Panc1 (cell line): ENCODE results near the gene CCT7. TPM values are rescaled to one million over a fixed set of nuclear protein-coding genes. Genes with fewer than 3 reads are reported as not detected.

Experiments used
- ATAC-seq: fragments of 200-7000 bp; cut with Tn5 transposase; 2 replicates; pipeline ENCODE4 v1.9.1; 2020; ENCODE audit warnings: mild to moderate bottlenecking, moderate library complexity
- BruUV-seq: library from RNA; stranded (reverse); fragments of 400-500 nt; replicated peaks from 2 replicates; lab custom pipeline; 2021; lab: Mats Ljungman, UMichigan
- CTCF ChIA-PET: fragments of 300-600 bp; sonication (Branson Sonifier 250); formaldehyde crosslinking; loops from one replicate; lab custom pipeline; 2022; ENCODE audit warnings: antibody characterized with exemption; lab: Charles Lee
- POLR2A ChIA-PET: fragments of 300-600 bp; sonication (Branson Sonifier 250); formaldehyde crosslinking; loops from one replicate; lab custom pipeline; 2022; ENCODE audit warnings: antibody characterized with exemption; lab: Charles Lee
- DNase-seq: peaks from one replicate; pipeline ENCODE4 v3.0.0-alpha.2; 2010; ENCODE audit warnings: low read depth, low spot score
- H3K27ac ChIP-seq: 2 replicates; pipeline ENCODE4 v1.5.1; 2011; ENCODE audit warnings: mild to moderate bottlenecking, low read length, inconsistent platforms
- H3K27me3 ChIP-seq: fragments of 200-500 bp; sonication (Bioruptor generic); 2 replicates; pipeline ENCODE4 v1.6.0; 2014; ENCODE audit warnings: low read length, inconsistent platforms; ENCODE audit not compliant: control insufficient read depth, insufficient read depth
- H3K36me3 ChIP-seq: fragments of 200-500 bp; sonication (Bioruptor generic); 2 replicates; pipeline ENCODE4 v1.5.1; 2014; ENCODE audit warnings: inconsistent platforms, mild to moderate bottlenecking, low read length, moderate library complexity; ENCODE audit not compliant: control insufficient read depth, insufficient read depth
- H3K4me1 ChIP-seq: 2 replicates; pipeline ENCODE4 v1.5.1; 2011; ENCODE audit warnings: inconsistent platforms, mild to moderate bottlenecking, low read length, moderate library complexity; ENCODE audit not compliant: control insufficient read depth, insufficient read depth
- H3K4me3 ChIP-seq, 2 experiments: 2 replicates each; pipeline ENCODE4 v1.5.1; 2011 to 2012; ENCODE audit warnings: low read depth in 2 of 2, low read length in 2 of 2, mild to moderate bottlenecking in 2 of 2, inconsistent platforms in 1 of 2, moderate library complexity in 1 of 2
- H3K9me3 ChIP-seq: fragments of 200-500 bp; sonication (Bioruptor generic); 2 replicates; pipeline ENCODE4 v1.5.1; 2014; ENCODE audit warnings: low read depth, mild to moderate bottlenecking, inconsistent platforms, low read length, moderate library complexity; ENCODE audit not compliant: control insufficient read depth, insufficient read depth
- CTCF ChIP-seq: fragments of 450-650 bp; IDR thresholded peaks from 2 replicates; pipeline ENCODE4 v1.5.1; 2017; ENCODE audit warnings: mild to moderate bottlenecking
- POLR2AphosphoS5 ChIP-seq: IDR thresholded peaks from 2 replicates; pipeline ENCODE4 v1.6.1; 2012; ENCODE audit warnings: mild to moderate bottlenecking, low read depth, low read length, moderate library complexity
- SIN3A ChIP-seq: IDR thresholded peaks from 2 replicates; pipeline ENCODE4 v1.6.1; 2012; ENCODE audit warnings: low read depth, mild to moderate bottlenecking, low read length, moderate library complexity, borderline replicate concordance; ENCODE audit not compliant: insufficient read depth
- TCF7L2 ChIP-seq: IDR thresholded peaks from 2 replicates; pipeline ENCODE4 v1.6.1; 2011; ENCODE audit warnings: mild to moderate bottlenecking, low read depth, low read length, inconsistent platforms
- in situ Hi-C: cut with HindIII; loops from 2 replicates; pipeline ENCODE4 v1.10.0; 2016; ENCODE audit warnings: low sequenced_read_pairs, low pct_unique_long_range_greater_than_20kb
- intact Hi-C: fragments of 100-400 bp; cut with micrococcal nuclease; formaldehyde crosslinking; loops from one replicate; pipeline ENCODE4 v1.10.0; 2022; ENCODE audit not compliant: unreplicated experiment
- total RNA-seq: library from RNA; stranded (reverse); gene quantifications from one replicate; pipeline ENCODE4 v1.2.1, GENCODE V29; 2021; ENCODE audit not compliant: unreplicated experiment
- TF ChIP-seq, protein P1 (sequence below), 2 experiments: IDR thresholded peaks; 2 replicates each; pipeline ENCODE4 v1.6.1; 2011 to 2012; ENCODE audit warnings: low read depth in 2 of 2, control low read depth in 1 of 2, low read length in 1 of 2, mild to moderate bottlenecking in 1 of 2, moderate library complexity in 1 of 2; ENCODE audit not compliant: insufficient read depth in 1 of 2

CCT7 gene
- total RNA-seq, 1 experiment from 2014 or later = 426 TPM

DNA sequence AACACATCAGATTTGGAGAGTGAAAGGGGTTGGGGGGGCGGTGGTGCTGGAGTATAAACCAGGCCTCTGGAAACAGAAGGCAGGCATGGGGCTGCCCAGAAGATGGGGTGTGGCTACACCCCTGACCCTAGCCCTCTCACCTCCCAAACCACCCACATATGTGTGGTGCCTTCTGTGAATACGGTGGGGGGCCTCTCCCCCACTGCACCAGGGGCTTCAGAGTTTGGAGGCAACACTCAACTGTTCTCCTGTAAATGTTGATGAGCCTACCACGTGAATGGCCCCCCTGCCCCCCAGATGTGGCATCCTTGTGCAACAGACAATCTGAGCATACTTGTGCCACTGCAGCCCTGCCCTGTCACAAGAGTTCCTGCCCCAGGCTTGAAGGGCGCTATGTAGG, 30.7 kb downstream of the CCT7 start:
- ChIA-PET CTCF (no interaction called here), POLR2A (no interaction called here)
- in situ Hi-C loops (no loop called here), intact Hi-C loops (no loop called here)
- H3K27me3 ChIP-seq = no peaks in the 10 kb centered on the region
- H3K4me3 ChIP-seq = no peak overlapping the region
- DNase-seq (no peak), ATAC-seq (no peak)
- no peaks in the 10 kb centered on the region; the same call in 1 of the 2 replicates for H3K36me3 ChIP-seq
- H3K9me3 ChIP-seq = no peaks in the 10 kb centered on the region
- TF ChIP-seq, protein P1, sequence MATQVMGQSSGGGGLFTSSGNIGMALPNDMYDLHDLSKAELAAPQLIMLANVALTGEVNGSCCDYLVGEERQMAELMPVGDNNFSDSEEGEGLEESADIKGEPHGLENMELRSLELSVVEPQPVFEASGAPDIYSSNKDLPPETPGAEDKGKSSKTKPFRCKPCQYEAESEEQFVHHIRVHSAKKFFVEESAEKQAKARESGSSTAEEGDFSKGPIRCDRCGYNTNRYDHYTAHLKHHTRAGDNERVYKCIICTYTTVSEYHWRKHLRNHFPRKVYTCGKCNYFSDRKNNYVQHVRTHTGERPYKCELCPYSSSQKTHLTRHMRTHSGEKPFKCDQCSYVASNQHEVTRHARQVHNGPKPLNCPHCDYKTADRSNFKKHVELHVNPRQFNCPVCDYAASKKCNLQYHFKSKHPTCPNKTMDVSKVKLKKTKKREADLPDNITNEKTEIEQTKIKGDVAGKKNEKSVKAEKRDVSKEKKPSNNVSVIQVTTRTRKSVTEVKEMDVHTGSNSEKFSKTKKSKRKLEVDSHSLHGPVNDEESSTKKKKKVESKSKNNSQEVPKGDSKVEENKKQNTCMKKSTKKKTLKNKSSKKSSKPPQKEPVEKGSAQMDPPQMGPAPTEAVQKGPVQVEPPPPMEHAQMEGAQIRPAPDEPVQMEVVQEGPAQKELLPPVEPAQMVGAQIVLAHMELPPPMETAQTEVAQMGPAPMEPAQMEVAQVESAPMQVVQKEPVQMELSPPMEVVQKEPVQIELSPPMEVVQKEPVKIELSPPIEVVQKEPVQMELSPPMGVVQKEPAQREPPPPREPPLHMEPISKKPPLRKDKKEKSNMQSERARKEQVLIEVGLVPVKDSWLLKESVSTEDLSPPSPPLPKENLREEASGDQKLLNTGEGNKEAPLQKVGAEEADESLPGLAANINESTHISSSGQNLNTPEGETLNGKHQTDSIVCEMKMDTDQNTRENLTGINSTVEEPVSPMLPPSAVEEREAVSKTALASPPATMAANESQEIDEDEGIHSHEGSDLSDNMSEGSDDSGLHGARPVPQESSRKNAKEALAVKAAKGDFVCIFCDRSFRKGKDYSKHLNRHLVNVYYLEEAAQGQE (IDR thresholded peaks at IDR 0.05; ENCODE audit: insufficient read depth in 1 of 2, low read depth in 2 of 2, low read length in 1 of 2) = no peak
- TF ChIP-seq POLR2AphosphoS5 (no peak), CTCF (no peak), SIN3A (no peak), TCF7L2 (no peak)
- no TSS peak for BruUV-seq
- peaks cover 2% of the 10 kb centered on the region; the same call in 1 of the 2 replicates for H3K4me1 ChIP-seq
- H3K27ac ChIP-seq = no peak overlapping the region

DNA sequence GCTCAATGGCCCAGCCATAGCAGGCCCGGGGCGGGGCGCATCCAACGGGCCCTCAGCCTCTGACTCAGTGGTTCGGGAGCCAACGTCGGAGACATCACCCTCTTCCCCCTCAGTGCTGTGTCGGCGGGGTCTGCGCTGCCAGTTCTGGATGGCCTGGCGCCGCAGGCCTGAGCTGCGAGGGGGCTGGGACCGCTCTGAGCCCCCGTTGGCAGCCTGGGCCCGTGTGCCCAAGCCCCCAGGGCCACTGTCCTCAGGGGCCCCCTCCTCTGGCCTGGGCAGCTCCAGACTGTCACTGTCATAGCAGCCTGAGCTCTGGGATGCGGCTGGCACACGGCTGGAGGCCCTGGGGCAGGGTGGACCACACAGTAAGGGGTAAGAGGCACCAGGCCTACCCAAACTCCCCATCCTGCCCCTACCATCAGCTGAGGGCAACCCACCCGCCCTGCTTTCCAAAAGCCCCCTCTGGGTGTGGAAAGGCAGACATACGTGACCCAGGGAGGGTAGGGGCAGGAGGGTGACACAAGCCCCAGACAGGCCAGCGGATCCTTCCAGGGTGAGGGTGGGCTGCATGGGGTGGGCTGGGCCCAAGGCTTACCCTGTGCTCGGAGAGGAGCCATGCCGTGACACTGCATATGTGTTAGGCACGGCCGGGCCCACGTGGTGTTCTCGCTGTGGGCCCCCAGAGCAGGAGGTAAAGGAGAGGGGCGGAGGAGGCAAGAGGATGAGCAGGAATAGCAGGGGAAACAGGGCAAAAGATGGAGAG, 31.4 kb downstream of the CCT7 start:
- peaks cover 4% of the 10 kb centered on the region; the same call in 1 of the 2 replicates for H3K4me1 ChIP-seq
- no TSS peak for BruUV-seq
- H3K4me3 ChIP-seq = no peak overlapping the region
- ATAC-seq (no peak), DNase-seq (no peak)
- in situ Hi-C loops = no loop called here
- H3K27me3 ChIP-seq = no peaks in the 10 kb centered on the region
- CTCF ChIA-PET = no interaction called here
- POLR2A ChIA-PET = no interaction called here
- intact Hi-C loops = no loop called here
- TF ChIP-seq POLR2AphosphoS5 (no peak), TCF7L2 (no peak)
- TF ChIP-seq, protein P1 (IDR thresholded peaks at IDR 0.05; ENCODE audit: insufficient read depth in 1 of 2, low read depth in 2 of 2, low read length in 1 of 2) = no peak
- H3K36me3 ChIP-seq = no peaks in the 10 kb centered on the region; the same call in 1 of the 2 replicates
- no peaks in the 10 kb centered on the region for H3K9me3 ChIP-seq
- H3K27ac ChIP-seq = no peak overlapping the region
